ENCODE data around the gene ZDBF2.

- TF ChIP-seq CTCF (IDR thresholded peaks at IDR 0.05) (no peak), POLR2A (IDR thresholded peaks at IDR 0.05) (no peak)
Observed at GRCh38 chr2:206273905-206274304, 558 bp upstream of the ZDBF2 start.
